Stimulated activated CD4-positive, alpha-beta T cell treated with anti-CD3 and anti-CD28 coated beads, TNF-alpha, amount 100 ng/mL, for 4 hours (primary cell): ENCODE results near the gene SLC12A1.

Experiments
- DNase-seq, 3 experiments: peaks; one replicate each; pipeline ENCODE4 v3.0.0-alpha.2; 2020; ENCODE audit warnings: low read depth in 3 of 3

Gene SLC12A1

GRCh38 chr15:48205981-48206380, at the start of gene SLC12A1:
Gene SLC12A1, plus strand, starts transcription at chr15:48206302. Its CDS starts 1,418 bp downstream, at chr15:48207720.
- DNase-seq = no peak

- DNase-seq = no peak
These were observed 37.5 kb upstream of the SLC12A1 start for GRCh38 chr15:48168616-48169015.

- no peak for DNase-seq
These were observed 35.1 kb upstream of the SLC12A1 start for GRCh38 chr15:48170981-48171380.

- DNase-seq = no peak
These were observed 31.0 kb upstream of the SLC12A1 start for GRCh38 chr15:48175126-48175525.

- no peak for DNase-seq
These were observed 30.0 kb upstream of the SLC12A1 start for GRCh38 chr15:48176112-48176511.

- DNase-seq = no peak
These were observed 29.1 kb upstream of the SLC12A1 start for GRCh38 chr15:48176957-48177356.

- DNase-seq = no peak
These were observed 28.7 kb upstream of the SLC12A1 start for GRCh38 chr15:48177383-48177765.

GRCh38 chr15:48177766-48178647, 28.1 kb upstream of the SLC12A1 start, which contains the start of gene MYEF2:
Gene MYEF2, minus strand, starts transcription at chr15:48178295. Its CDS starts 58 bp downstream, at chr15:48178237.
- DNase-seq = peak; percentile 10 to 49 (median 41)

- DNase-seq = no peak
These were observed 27.5 kb upstream of the SLC12A1 start for GRCh38 chr15:48178648-48178931.

GRCh38 chr15:48182749-48183148, 23.4 kb upstream of the SLC12A1 start:
- no peak for DNase-seq

GRCh38 chr15:48185529-48185928, 20.6 kb upstream of the SLC12A1 start:
- DNase-seq = no peak

- no peak for DNase-seq
These were observed 19.8 kb upstream of the SLC12A1 start for GRCh38 chr15:48186271-48186670.

GRCh38 chr15:48190932-48191573, 15.0 kb upstream of the SLC12A1 start:
- DNase-seq = peak in 1 of 3 experiments; percentile 2

- DNase-seq = no peak
These were observed 14.4 kb upstream of the SLC12A1 start, which contains the start of gene CTXN2 for GRCh38 chr15:48191574-48192225. Gene CTXN2, plus strand, starts transcription at chr15:48191665. Its CDS starts 9,636 bp downstream, at chr15:48201301.

GRCh38 chr15:48202068-48202467, 4.0 kb upstream of the SLC12A1 start:
- no peak for DNase-seq

GRCh38 chr15:48221261-48221660, 15.2 kb downstream of the SLC12A1 start:
- DNase-seq = no peak

GRCh38 chr15:48221885-48222284, 15.8 kb downstream of the SLC12A1 start:
- DNase-seq = no peak

- DNase-seq = no peak
These were observed 16.5 kb downstream of the SLC12A1 start for GRCh38 chr15:48222627-48223026.

GRCh38 chr15:48225771-48226170, 19.7 kb downstream of the SLC12A1 start:
- no peak for DNase-seq

- no peak for DNase-seq
These were observed 24.4 kb downstream of the SLC12A1 start for GRCh38 chr15:48230498-48230897.

GRCh38 chr15:48233246-48233645, 27.1 kb downstream of the SLC12A1 start:
- DNase-seq = no peak

- no peak for DNase-seq
These were observed 33.2 kb downstream of the SLC12A1 start for GRCh38 chr15:48239334-48239733.

GRCh38 chr15:48242015-48242414, 35.9 kb downstream of the SLC12A1 start:
- DNase-seq = no peak
